ENCODE data around the gene ARPC5L.
A peak's percentile ranks its signal among the peaks of the same experiment; 100 is the strongest.
"Not testable (repeated sequence)": the region's sequence is repeated elsewhere in the genome, so short reads cannot be mapped to it uniquely, and the experiment has no call there.

Gene ARPC5L

GRCh38 chr9:124834591-124834990 lies 27.3 kb upstream of the ARPC5L start:
- no peak for DNase-seq
- Histone ChIP-seq H3K36me3 (ENCODE audit: control insufficient read depth in 4 of 4, insufficient read depth in 4 of 4, low read length in 3 of 4) (no peaks in the 10 kb centered on the region), H3K4me1 (ENCODE audit: control extremely low read depth in 1 of 4, control insufficient read depth in 4 of 4, insufficient read depth in 4 of 4, low read length in 3 of 4) (peaks cover 0 to 32% (median 31%) of the 10 kb centered on the region in 4 experiments), H3K4me3 (ENCODE audit: control insufficient read depth in 1 of 7, extremely low read depth in 1 of 7, insufficient read depth in 4 of 7, low read depth in 2 of 7, low read length in 6 of 7) (no peak overlapping the region), H3K9me3 (ENCODE audit: control extremely low read depth in 1 of 5, control insufficient read depth in 4 of 5, insufficient read depth in 2 of 5, low read depth in 1 of 5, low read length in 4 of 5) (no peaks in the 10 kb centered on the region), H3K27me3 (replicated peaks in 2 of 5; ENCODE audit: control insufficient read depth in 4 of 5, insufficient read depth in 5 of 5, low read length in 4 of 5) (no peaks in the 10 kb centered on the region), H3K27ac (ENCODE audit: insufficient read depth in 1 of 2, low read depth in 1 of 2, low read length in 2 of 2, poor library complexity in 1 of 2, severe bottlenecking in 2 of 2) (no peak overlapping the region)
- 84% methylated on average over 3 of the region's 7 CpGs for WGBS (ENCODE audit: insufficient coverage)
- ChIA-PET POLR2A (no interaction called here), CTCF (interaction anchor here (0.8 to 15.6 kb wide), 4 partner anchors 17 to 63 kb away, joined by 3 to 213 read pairs (median 4); partner anchors contain the start of genes NR6A1 and WDR38)

- Histone ChIP-seq H3K36me3 (ENCODE audit: control insufficient read depth in 4 of 4, insufficient read depth in 4 of 4, low read length in 3 of 4) (no peaks in the 10 kb centered on the region), H3K27me3 (replicated peaks in 2 of 5; ENCODE audit: control insufficient read depth in 4 of 5, insufficient read depth in 5 of 5, low read length in 4 of 5) (no peaks in the 10 kb centered on the region), H3K27ac (ENCODE audit: insufficient read depth in 1 of 2, low read depth in 1 of 2, low read length in 2 of 2, poor library complexity in 1 of 2, severe bottlenecking in 2 of 2) (no peak overlapping the region), H3K9me3 (ENCODE audit: control extremely low read depth in 1 of 5, control insufficient read depth in 4 of 5, insufficient read depth in 2 of 5, low read depth in 1 of 5, low read length in 4 of 5) (no peaks in the 10 kb centered on the region), H3K4me1 (ENCODE audit: control extremely low read depth in 1 of 4, control insufficient read depth in 4 of 4, insufficient read depth in 4 of 4, low read length in 3 of 4) (peaks cover 0 to 32% (median 31%) of the 10 kb centered on the region in 4 experiments), H3K4me3 (ENCODE audit: control insufficient read depth in 1 of 7, extremely low read depth in 1 of 7, insufficient read depth in 4 of 7, low read depth in 2 of 7, low read length in 6 of 7) (no peak overlapping the region)
- no peak for DNase-seq
- ChIA-PET POLR2A (no interaction called here), CTCF (interaction anchor here (0.8 to 15.6 kb wide), 4 partner anchors 17 to 64 kb away, joined by 3 to 213 read pairs (median 4); partner anchors contain the start of genes NR6A1 and WDR38)
- WGBS (ENCODE audit: insufficient coverage), result 75% methylated on average over 8 of the region's 13 CpGs
Observed at GRCh38 chr9:124835026-124835557, 26.8 kb upstream of the ARPC5L start.

GRCh38 chr9:124838132-124838531 lies 23.8 kb upstream of the ARPC5L start:
- CTCF ChIA-PET, result interaction anchor here (1.0 to 15.6 kb wide), 6 partner anchors 10 to 67 kb away, joined by 3 to 213 read pairs (median 4); partner anchors contain the start of genes NR6A1 and WDR38
- POLR2A ChIA-PET, DNase-seq: not testable (repeated sequence)

GRCh38 chr9:124838567-124839275 lies 23.2 kb upstream of the ARPC5L start:
- H3K4me3 ChIP-seq (ENCODE audit: control insufficient read depth in 1 of 7, extremely low read depth in 1 of 7, insufficient read depth in 4 of 7, low read depth in 2 of 7, low read length in 6 of 7), result peak overlapping the region in 3 of 7 experiments; percentile 23 to 54 (median 43)
- H3K9me3 ChIP-seq (ENCODE audit: control extremely low read depth in 1 of 5, control insufficient read depth in 4 of 5, insufficient read depth in 2 of 5, low read depth in 1 of 5, low read length in 4 of 5); H3K27ac ChIP-seq (ENCODE audit: insufficient read depth in 1 of 2, low read depth in 1 of 2, low read length in 2 of 2, poor library complexity in 1 of 2, severe bottlenecking in 2 of 2); DNase-seq; H3K27me3 ChIP-seq (replicated peaks in 2 of 5; ENCODE audit: control insufficient read depth in 4 of 5, insufficient read depth in 5 of 5, low read length in 4 of 5); H3K36me3 ChIP-seq (ENCODE audit: control insufficient read depth in 4 of 4, insufficient read depth in 4 of 4, low read length in 3 of 4); POLR2A ChIA-PET; H3K4me1 ChIP-seq (ENCODE audit: control extremely low read depth in 1 of 4, control insufficient read depth in 4 of 4, insufficient read depth in 4 of 4, low read length in 3 of 4): not testable (repeated sequence)
- CTCF ChIA-PET, result interaction anchor here (1.0 to 15.6 kb wide), 8 partner anchors 8 to 115 kb away, joined by 3 to 213 read pairs (median 4); partner anchors contain the start of genes NR6A1 and WDR38
- WGBS (ENCODE audit: insufficient coverage), result 42% methylated on average over 18 of the region's 52 CpGs

More at GRCh38 chr9:124838132-124838531, 23.8 kb upstream of the ARPC5L start:
- 100% methylated on average over 1 of the region's 5 CpGs for WGBS (ENCODE audit: insufficient coverage)
- peak overlapping the region in 1 of 7 experiments; percentile 43 for H3K4me3 ChIP-seq (ENCODE audit: control insufficient read depth in 1 of 7, extremely low read depth in 1 of 7, insufficient read depth in 4 of 7, low read depth in 2 of 7, low read length in 6 of 7)
- not testable (repeated sequence) for H3K9me3 ChIP-seq (ENCODE audit: control extremely low read depth in 1 of 5, control insufficient read depth in 4 of 5, insufficient read depth in 2 of 5, low read depth in 1 of 5, low read length in 4 of 5); H3K36me3 ChIP-seq (ENCODE audit: control insufficient read depth in 4 of 4, insufficient read depth in 4 of 4, low read length in 3 of 4); H3K27ac ChIP-seq (ENCODE audit: insufficient read depth in 1 of 2, low read depth in 1 of 2, low read length in 2 of 2, poor library complexity in 1 of 2, severe bottlenecking in 2 of 2); H3K27me3 ChIP-seq (replicated peaks in 2 of 5; ENCODE audit: control insufficient read depth in 4 of 5, insufficient read depth in 5 of 5, low read length in 4 of 5); H3K4me1 ChIP-seq (ENCODE audit: control extremely low read depth in 1 of 4, control insufficient read depth in 4 of 4, insufficient read depth in 4 of 4, low read length in 3 of 4)

- DNase-seq, result peak in 2 of 3 donors; percentile 43 to 52
- Histone ChIP-seq H3K4me3 (ENCODE audit: control insufficient read depth in 1 of 7, extremely low read depth in 1 of 7, insufficient read depth in 4 of 7, low read depth in 2 of 7, low read length in 6 of 7) (no peak overlapping the region), H3K27me3 (replicated peaks in 2 of 5; ENCODE audit: control insufficient read depth in 4 of 5, insufficient read depth in 5 of 5, low read length in 4 of 5) (no peaks in the 10 kb centered on the region), H3K36me3 (ENCODE audit: control insufficient read depth in 4 of 4, insufficient read depth in 4 of 4, low read length in 3 of 4) (no peaks in the 10 kb centered on the region), H3K4me1 (ENCODE audit: control extremely low read depth in 1 of 4, control insufficient read depth in 4 of 4, insufficient read depth in 4 of 4, low read length in 3 of 4) (peaks cover 0 to 8% (median 8%) of the 10 kb centered on the region in 4 experiments), H3K9me3 (ENCODE audit: control extremely low read depth in 1 of 5, control insufficient read depth in 4 of 5, insufficient read depth in 2 of 5, low read depth in 1 of 5, low read length in 4 of 5) (no peaks in the 10 kb centered on the region), H3K27ac (ENCODE audit: insufficient read depth in 1 of 2, low read depth in 1 of 2, low read length in 2 of 2, poor library complexity in 1 of 2, severe bottlenecking in 2 of 2) (no peak overlapping the region)
- ChIA-PET POLR2A (no interaction called here), CTCF (interaction anchor here (0.7 to 15.6 kb wide), 14 partner anchors 9 to 116 kb away, joined by 3 to 213 read pairs (median 5); partner anchors contain the start of genes OLFML2A and WDR38)
- WGBS (ENCODE audit: insufficient coverage), result 75% methylated on average over 6 of the region's 12 CpGs
Observed at GRCh38 chr9:124839612-124840299, 22.2 kb upstream of the ARPC5L start.

- ChIA-PET CTCF (interaction anchor here (0.7 to 15.6 kb wide), 16 partner anchors 9 to 74 kb away, joined by 3 to 213 read pairs (median 4); partner anchors contain the start of genes OLFML2A and WDR38), POLR2A (no interaction called here)
- Histone ChIP-seq H3K9me3 (ENCODE audit: control extremely low read depth in 1 of 5, control insufficient read depth in 4 of 5, insufficient read depth in 2 of 5, low read depth in 1 of 5, low read length in 4 of 5) (no peaks in the 10 kb centered on the region), H3K36me3 (ENCODE audit: control insufficient read depth in 4 of 4, insufficient read depth in 4 of 4, low read length in 3 of 4) (no peaks in the 10 kb centered on the region), H3K4me3 (ENCODE audit: control insufficient read depth in 1 of 7, extremely low read depth in 1 of 7, insufficient read depth in 4 of 7, low read depth in 2 of 7, low read length in 6 of 7) (no peak overlapping the region), H3K4me1 (ENCODE audit: control extremely low read depth in 1 of 4, control insufficient read depth in 4 of 4, insufficient read depth in 4 of 4, low read length in 3 of 4) (peaks cover 0 to 2% (median 2%) of the 10 kb centered on the region in 4 experiments), H3K27me3 (replicated peaks in 2 of 5; ENCODE audit: control insufficient read depth in 4 of 5, insufficient read depth in 5 of 5, low read length in 4 of 5) (no peaks in the 10 kb centered on the region), H3K27ac (ENCODE audit: insufficient read depth in 1 of 2, low read depth in 1 of 2, low read length in 2 of 2, poor library complexity in 1 of 2, severe bottlenecking in 2 of 2) (no peak overlapping the region)
- DNase-seq, result no peak
- 89% methylated on average over 13 of the region's 18 CpGs for WGBS (ENCODE audit: insufficient coverage)
Observed at GRCh38 chr9:124840300-124840833, 21.6 kb upstream of the ARPC5L start.
